Lung (tissue), 12 donors: Measurements from ENCODE around the gene DCDC2. TPM values are rescaled to one million over a fixed set of nuclear protein-coding genes. Genes with fewer than 3 reads are reported as not detected.
"Not testable (repeated sequence)": the region's sequence is repeated elsewhere in the genome, so short reads cannot be mapped to it uniquely, and the experiment has no call there.

ENCODE experiments used
- ATAC-seq: fragments of 200-7000 bp; cut with Tn5 transposase; one replicate; pipeline ENCODE4 v1.9.1; 2020; ENCODE audit warnings: moderate number of reproducible peaks; ENCODE audit not compliant: insufficient read depth, low FRiP score
- DNase-seq, 3 donors: peaks; one replicate each; pipeline ENCODE4 v3.0.0-alpha.2; 2013 to 2017
- H3K27ac ChIP-seq, 2 donors: one replicate each; pipeline ENCODE4 v1.5.1; 2013; ENCODE audit warnings: mild to moderate bottlenecking in 2 of 2, moderate library complexity in 2 of 2, control low read depth in 1 of 2, inconsistent platforms in 1 of 2, low read depth in 1 of 2, low read length in 1 of 2
- H3K27me3 ChIP-seq, 3 donors: one replicate each; pipeline ENCODE4 v1.5.1; 2013; ENCODE audit warnings: low read length in 2 of 3; ENCODE audit not compliant: control insufficient read depth in 3 of 3, insufficient read depth in 3 of 3
- H3K36me3 ChIP-seq, 4 donors: one replicate each; pipeline ENCODE4 v1.5.1; 2013; ENCODE audit warnings: low read length in 4 of 4, mild to moderate bottlenecking in 1 of 4, moderate library complexity in 1 of 4; ENCODE audit not compliant: control insufficient read depth in 4 of 4, insufficient read depth in 4 of 4
- H3K4me1 ChIP-seq, 5 donors: one replicate each; pipeline ENCODE4 v1.5.1; 2013; ENCODE audit warnings: low read length in 5 of 5, mild to moderate bottlenecking in 2 of 5, moderate library complexity in 1 of 5; ENCODE audit not compliant: control insufficient read depth in 5 of 5, insufficient read depth in 5 of 5
- H3K4me3 ChIP-seq: one replicate; pipeline ENCODE4 v1.5.1; 2013; ENCODE audit warnings: mild to moderate bottlenecking, control low read depth, moderate library complexity
- H3K9ac ChIP-seq, 2 donors: one replicate each; pipeline ENCODE4 v1.5.1; 2013; ENCODE audit warnings: low read length in 2 of 2, control low read depth in 1 of 2; ENCODE audit not compliant: insufficient read depth in 1 of 2
- H3K9me3 ChIP-seq, 4 donors: one replicate each; pipeline ENCODE4 v1.5.1; 2013; ENCODE audit warnings: low read length in 3 of 4, mild to moderate bottlenecking in 1 of 4, moderate library complexity in 1 of 4; ENCODE audit not compliant: control insufficient read depth in 4 of 4, insufficient read depth in 3 of 4
- WGBS, 2 donors: extraction: QIAGEN DNeasy Blood & Tissue Kit; methylation state at CpG; one replicate each; pipeline ENCODE4 v1.1.7; 2013; 5-methylcytosine and 5-hydroxymethylcytosine counted together
- polyA plus RNA-seq, 2 donors: library from polyadenylated mRNA; stranded (reverse); fragments of 200-250 nt; gene quantifications; one replicate each; pipeline ENCODE4 v1.2.1, GENCODE V29; 2013
- total RNA-seq, 2 donors: library from RNA; depleted of rRNA in 1 of 2; stranded (reverse); fragments of >200 nt in 1 of 2; gene quantifications; one replicate each; pipeline ENCODE4 v1.2.1, GENCODE V29; 2014 to 2021
- TF ChIP-seq, protein P1 (sequence below): IDR thresholded peaks from 2 replicates; pipeline ENCODE4 v1.5.1; 2012; ENCODE audit warnings: mild to moderate bottlenecking; ENCODE audit errors: control extremely low read depth, extremely low read depth
- donor health status: control.
- donor health status: control.
- donor health status: Bipolar disorder and iron deficiency.
- donor health status: healthy.
- donor health status: DM: yes; HTN: yes; CAD: no.

Gene DCDC2
- total and polyA plus RNA-seq, 4 donors = 2.3 to 14.2 (median 6.2) TPM

DNA sequence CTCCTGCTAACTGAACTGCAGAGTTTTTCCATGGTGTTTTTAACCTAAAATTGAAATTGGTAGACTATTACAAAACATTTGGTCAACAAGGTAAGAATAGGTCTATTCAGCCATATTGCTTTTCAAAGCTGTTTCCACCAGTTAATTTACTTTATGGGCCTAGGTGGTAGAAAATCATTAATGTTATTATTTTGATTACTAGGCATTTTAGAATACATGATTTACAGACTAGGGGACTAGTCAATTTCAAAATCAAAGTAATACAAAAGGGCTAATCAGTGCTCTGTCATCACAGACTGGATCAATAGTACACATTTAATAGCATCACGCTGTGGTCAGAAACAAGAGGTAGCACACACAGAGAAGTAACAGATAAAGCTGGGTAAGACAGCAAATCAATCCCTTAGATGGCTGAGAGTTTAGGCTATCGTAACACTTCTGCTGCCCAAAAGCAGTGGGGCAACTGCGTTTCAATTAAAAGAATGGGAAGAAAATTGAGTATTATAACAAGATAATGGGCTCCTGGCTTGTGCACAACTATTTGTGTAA is 117.4 kb downstream of the DCDC2 start:
- Histone ChIP-seq H3K9ac (no peak overlapping the region), H3K36me3 (no peaks in the 10 kb centered on the region), H3K9me3 (no peaks in the 10 kb centered on the region), H3K4me3 (no peak overlapping the region), H3K4me1 (no peaks in the 10 kb centered on the region), H3K27ac (no peak overlapping the region), H3K27me3 (peaks cover 0 to 4% (median 0%) of the 10 kb centered on the region in 3 donors)
- 90 to 91% methylated on average over 3 of the region's 3 CpGs for WGBS, 2 donors
- no peak for DNase-seq
- TF ChIP-seq, protein P1, sequence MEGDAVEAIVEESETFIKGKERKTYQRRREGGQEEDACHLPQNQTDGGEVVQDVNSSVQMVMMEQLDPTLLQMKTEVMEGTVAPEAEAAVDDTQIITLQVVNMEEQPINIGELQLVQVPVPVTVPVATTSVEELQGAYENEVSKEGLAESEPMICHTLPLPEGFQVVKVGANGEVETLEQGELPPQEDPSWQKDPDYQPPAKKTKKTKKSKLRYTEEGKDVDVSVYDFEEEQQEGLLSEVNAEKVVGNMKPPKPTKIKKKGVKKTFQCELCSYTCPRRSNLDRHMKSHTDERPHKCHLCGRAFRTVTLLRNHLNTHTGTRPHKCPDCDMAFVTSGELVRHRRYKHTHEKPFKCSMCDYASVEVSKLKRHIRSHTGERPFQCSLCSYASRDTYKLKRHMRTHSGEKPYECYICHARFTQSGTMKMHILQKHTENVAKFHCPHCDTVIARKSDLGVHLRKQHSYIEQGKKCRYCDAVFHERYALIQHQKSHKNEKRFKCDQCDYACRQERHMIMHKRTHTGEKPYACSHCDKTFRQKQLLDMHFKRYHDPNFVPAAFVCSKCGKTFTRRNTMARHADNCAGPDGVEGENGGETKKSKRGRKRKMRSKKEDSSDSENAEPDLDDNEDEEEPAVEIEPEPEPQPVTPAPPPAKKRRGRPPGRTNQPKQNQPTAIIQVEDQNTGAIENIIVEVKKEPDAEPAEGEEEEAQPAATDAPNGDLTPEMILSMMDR = no peak
- ATAC-seq = no peak

DNA sequence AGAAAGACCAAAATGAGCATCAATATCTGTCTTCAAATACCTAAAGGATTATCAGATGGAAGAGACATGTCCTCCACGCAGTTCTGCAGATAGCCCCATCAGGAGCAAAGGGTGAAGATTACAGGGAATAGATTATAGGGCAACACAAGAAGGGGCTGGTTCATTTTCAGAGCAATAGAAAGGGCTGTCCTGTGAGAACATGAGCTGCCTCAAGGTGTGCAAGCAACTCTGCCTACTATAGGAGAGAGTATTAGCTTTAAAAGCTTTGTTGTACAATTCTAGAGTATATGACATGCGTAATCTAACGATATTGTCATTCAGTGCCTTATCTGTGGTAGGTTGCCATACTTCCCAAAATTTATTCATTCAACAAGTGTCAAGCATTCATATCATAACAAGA is 119.2 kb downstream of the DCDC2 start:
- 94 to 96% methylated on average over 3 of the region's 3 CpGs for WGBS, 2 donors
- DNase-seq = no peak
- ATAC-seq = no peak
- no peaks in the 10 kb centered on the region for H3K4me1 ChIP-seq
- no peak overlapping the region for H3K9ac ChIP-seq
- H3K9me3 ChIP-seq = no peaks in the 10 kb centered on the region
- H3K4me3 ChIP-seq = no peak overlapping the region
- no peaks in the 10 kb centered on the region for H3K36me3 ChIP-seq
- TF ChIP-seq, protein P1 = no peak
- H3K27ac ChIP-seq = no peak overlapping the region
- H3K27me3 ChIP-seq = peaks cover 0 to 4% (median 0%) of the 10 kb centered on the region in 3 donors

DNA sequence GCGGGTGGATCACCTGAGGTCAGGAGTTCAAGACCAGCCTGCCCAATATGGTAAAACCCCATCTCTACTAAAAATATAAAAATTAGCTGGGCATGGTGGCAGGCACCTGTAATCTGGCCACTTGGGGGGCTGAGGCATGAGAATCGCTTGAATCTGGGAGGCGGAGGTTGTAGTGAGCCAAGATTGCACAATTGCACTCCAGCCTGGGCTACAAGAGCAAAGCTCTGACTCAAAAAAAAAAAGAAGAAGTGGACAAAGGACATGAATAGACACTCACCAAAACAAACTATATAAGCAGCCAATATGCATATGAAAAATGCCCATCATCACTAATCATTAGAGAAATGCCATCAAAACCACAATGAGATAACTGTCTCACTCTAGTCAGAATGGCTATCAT is 121.1 kb downstream of the DCDC2 start:
- H3K27me3 ChIP-seq, H3K9me3 ChIP-seq, H3K4me3 ChIP-seq, H3K36me3 ChIP-seq, DNase-seq, H3K27ac ChIP-seq, H3K9ac ChIP-seq, H3K4me1 ChIP-seq, ATAC-seq: not testable (repeated sequence)
- WGBS, 2 donors = 61 to 73% methylated on average over 3 of the region's 3 CpGs

DNA sequence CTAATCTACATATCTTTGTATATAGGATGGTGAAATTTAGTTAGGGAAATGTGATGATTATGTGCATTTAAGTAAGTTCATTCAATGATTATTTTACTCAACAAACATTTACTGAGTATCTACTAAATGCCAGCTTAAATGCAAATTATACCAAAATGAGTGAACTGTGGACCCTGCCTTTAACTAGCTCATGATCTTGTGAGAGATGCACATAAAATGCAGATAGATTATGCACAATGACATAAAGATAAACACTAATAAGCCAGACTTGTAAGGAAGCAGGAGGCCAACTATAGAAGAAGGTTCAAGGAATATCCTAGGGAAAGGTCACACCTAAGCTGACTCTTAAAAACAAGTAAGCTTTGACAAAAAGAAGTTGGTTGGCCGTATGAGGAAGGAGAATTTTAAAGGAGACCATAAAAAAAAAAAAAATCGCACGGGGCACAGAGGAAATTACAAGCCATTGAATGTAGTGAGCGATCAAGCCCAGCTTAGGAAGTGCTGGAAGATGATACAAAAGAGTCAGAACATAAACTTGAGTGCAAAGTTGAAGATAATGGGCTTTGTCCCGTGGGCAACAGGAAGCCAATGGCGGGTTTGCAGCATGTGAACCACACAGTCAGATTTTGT is 123.9 kb downstream of the DCDC2 start:
- no peak for ATAC-seq
- Histone ChIP-seq H3K27ac (no peak overlapping the region), H3K9me3 (no peaks in the 10 kb centered on the region), H3K9ac (no peak overlapping the region), H3K27me3 (no peaks in the 10 kb centered on the region), H3K4me3 (no peak overlapping the region), H3K36me3 (no peaks in the 10 kb centered on the region), H3K4me1 (peaks cover 0 to 3% (median 0%) of the 10 kb centered on the region in 5 donors)
- WGBS, 2 donors = 47 to 52% methylated on average over 6 of the region's 6 CpGs
- TF ChIP-seq, protein P1 = no peak
- DNase-seq = no peak
